GM06990 (cell line): ENCODE measurements around the gene STOM.

Experiments used
- DNase-seq: peaks from one replicate; pipeline ENCODE4 v3.0.0-alpha.2; 2011; ENCODE audit not compliant: insufficient read length; ENCODE audit errors: extremely low read depth
- H3K27me3 ChIP-seq: replicated peaks from 2 replicates; pipeline ENCODE4 v1.6.0; 2011; ENCODE audit warnings: low read length; ENCODE audit not compliant: control insufficient read depth, insufficient read depth
- H3K36me3 ChIP-seq: 2 replicates; pipeline ENCODE4 v1.5.1; 2011; ENCODE audit warnings: low read length; ENCODE audit not compliant: control insufficient read depth, insufficient read depth
- H3K4me3 ChIP-seq: replicated peaks from 2 replicates; pipeline ENCODE4 v1.5.1; 2011; ENCODE audit warnings: low read depth, mild to moderate bottlenecking, control low read depth, low read length
- TF ChIP-seq, protein P1 (sequence below): IDR thresholded peaks from 2 replicates; pipeline ENCODE4 v1.5.1; 2011; ENCODE audit warnings: low read length, control low read depth, mild to moderate bottlenecking, inconsistent platforms; ENCODE audit not compliant: insufficient read depth, poor library complexity, severe bottlenecking

STOM gene

DNA sequence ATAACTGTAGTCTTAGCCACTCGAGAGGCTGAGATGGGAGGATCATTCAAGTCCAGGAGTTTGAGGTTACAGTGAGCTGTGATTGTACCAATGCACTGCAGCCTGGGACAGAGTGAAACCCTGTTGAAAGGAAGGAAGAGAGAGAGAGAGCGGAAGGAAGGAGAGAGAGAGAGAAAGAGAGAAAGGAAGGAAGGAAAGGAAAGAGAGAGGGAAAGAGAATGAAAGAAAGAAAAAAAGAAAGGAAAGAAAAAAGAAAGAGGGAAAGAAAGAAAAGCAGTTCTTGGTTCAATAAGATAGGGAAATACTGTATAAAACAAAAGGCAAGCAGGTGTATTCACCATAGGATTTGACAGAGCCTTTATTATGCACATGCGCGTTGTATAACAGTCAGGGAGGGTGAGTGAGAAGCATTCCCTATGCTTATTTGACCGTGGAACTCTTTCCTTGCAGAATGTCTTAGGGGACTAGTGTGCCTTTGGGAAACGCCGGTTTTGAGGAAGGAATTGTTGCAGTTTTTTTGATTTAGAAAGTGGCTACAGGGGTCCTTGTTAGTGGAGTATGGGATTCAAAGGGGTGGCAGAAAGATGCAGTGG lies 60.1 kb downstream of the STOM start:
- Histone ChIP-seq H3K4me3 (no peak overlapping the region), H3K36me3 (no peaks in the 10 kb centered on the region), H3K27me3 (no peaks in the 10 kb centered on the region)
- DNase-seq = no peak
- TF ChIP-seq, protein P1, sequence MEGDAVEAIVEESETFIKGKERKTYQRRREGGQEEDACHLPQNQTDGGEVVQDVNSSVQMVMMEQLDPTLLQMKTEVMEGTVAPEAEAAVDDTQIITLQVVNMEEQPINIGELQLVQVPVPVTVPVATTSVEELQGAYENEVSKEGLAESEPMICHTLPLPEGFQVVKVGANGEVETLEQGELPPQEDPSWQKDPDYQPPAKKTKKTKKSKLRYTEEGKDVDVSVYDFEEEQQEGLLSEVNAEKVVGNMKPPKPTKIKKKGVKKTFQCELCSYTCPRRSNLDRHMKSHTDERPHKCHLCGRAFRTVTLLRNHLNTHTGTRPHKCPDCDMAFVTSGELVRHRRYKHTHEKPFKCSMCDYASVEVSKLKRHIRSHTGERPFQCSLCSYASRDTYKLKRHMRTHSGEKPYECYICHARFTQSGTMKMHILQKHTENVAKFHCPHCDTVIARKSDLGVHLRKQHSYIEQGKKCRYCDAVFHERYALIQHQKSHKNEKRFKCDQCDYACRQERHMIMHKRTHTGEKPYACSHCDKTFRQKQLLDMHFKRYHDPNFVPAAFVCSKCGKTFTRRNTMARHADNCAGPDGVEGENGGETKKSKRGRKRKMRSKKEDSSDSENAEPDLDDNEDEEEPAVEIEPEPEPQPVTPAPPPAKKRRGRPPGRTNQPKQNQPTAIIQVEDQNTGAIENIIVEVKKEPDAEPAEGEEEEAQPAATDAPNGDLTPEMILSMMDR = no peak

DNA sequence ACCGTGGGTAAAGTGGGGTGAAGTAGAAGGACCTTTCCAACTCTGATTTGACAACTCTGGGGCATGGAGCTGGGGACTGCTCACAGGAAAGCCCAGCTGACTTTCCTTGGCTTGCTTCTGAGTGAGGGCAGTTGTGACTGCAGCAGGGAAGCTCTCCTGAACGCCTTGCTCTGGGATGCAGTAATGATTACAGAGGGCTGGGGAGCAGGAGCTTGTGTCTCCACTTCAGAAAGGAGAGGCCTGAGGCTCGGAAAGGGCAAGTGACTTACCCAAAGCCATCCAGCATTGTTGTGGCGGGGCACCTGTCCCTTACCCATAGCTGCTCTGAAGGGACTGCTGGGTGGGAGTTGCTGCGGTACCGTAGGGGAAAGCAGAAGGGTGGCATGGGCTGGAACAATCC lies 60.9 kb downstream of the STOM start:
- TF ChIP-seq, protein P1 = no peak
- Histone ChIP-seq H3K36me3 (no peaks in the 10 kb centered on the region), H3K4me3 (no peak overlapping the region), H3K27me3 (no peaks in the 10 kb centered on the region)
- DNase-seq = no peak

DNA sequence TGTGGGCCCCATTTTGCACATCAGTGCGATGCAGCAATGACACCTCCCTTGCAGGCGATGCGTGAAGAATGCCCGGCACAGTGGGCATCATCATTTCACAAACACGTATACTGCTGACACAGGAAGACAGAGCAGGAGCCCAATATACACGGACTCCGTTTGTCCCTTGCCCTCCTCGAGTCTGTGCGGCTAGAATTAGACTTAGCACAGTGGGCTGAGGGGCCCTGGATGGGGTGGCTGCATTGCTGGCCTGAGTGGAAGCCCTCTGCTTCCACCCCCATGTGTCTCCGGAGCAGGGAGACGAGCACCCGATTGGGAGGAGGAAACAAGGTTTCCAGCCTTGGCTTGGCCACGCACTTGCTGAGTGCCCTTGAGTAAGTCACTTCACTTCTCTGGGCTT lies 61.3 kb downstream of the STOM start:
- no peak for DNase-seq
- H3K4me3 ChIP-seq = no peak overlapping the region
- H3K36me3 ChIP-seq = no peaks in the 10 kb centered on the region
- TF ChIP-seq, protein P1 = no peak
- H3K27me3 ChIP-seq = no peaks in the 10 kb centered on the region

DNA sequence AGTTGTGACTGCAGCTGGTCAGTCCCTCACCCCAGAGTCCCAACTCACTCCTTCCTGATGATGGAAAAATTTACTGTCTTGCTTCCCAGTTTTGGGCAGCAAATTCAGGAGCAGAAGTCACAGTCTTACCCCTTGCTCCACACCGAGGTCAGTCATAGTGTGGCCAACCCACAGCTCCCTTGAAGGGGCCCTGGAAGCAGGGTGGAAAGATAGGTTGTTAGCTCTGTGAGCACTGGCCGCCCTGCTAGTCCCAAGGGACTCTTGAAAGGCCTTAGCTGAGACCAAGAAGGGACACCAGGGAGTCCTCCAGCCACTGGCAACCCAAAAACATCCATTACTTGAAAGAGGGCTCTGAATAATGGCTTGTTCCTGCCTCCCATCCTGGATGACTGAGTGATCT lies 62.1 kb downstream of the STOM start:
- H3K36me3 ChIP-seq = no peaks in the 10 kb centered on the region
- DNase-seq = no peak
- H3K4me3 ChIP-seq = no peak overlapping the region
- TF ChIP-seq, protein P1 = no peak
- H3K27me3 ChIP-seq = no peaks in the 10 kb centered on the region

DNA sequence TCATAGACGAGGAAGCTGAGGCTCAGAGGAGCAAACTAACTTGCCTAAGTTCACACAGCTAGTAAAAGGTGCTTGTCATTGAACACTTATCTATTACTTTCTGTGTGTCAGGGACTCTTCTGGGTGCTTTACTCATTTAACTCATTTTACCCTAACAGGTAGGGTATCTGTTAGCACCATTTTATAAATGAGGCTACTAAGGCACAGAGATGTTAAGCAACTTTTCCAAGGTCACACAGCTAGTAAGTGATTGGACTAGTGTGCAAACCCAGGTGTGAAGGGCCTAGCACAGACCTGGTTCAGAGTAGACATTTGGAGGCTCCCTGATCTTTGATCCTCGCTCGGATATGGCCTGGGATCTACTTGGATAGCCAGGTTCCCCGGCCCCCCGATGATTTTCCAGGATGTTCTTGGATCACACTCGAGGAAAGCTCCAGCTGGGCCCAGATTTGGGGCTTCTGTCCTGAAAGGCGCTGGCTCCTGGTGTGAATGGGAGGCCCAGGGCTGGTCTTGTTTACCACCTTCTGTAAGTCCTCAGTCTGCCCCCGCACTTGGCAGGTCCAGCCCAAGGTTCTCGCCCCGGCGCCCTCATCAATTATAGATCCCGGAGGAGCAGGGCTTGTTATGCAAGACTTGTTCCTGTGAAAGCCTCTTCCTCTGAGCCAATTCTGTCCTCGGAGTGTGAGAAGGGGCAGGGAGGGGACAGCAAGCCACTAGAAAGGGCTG lies 64.6 kb downstream of the STOM start:
- TF ChIP-seq, protein P1 = no peak
- no peak overlapping the region for H3K4me3 ChIP-seq
- H3K27me3 ChIP-seq = 0 out of 2 replicates have a peak, but pooled peaks cover 2% of the 10 kb centered on the region
- no peaks in the 10 kb centered on the region for H3K36me3 ChIP-seq
- no peak for DNase-seq
